ENCODE measurements around the gene MXRA7.

MXRA7 gene

GRCh38 chr17:76672270-76672851, 38.4 kb downstream of the MXRA7 start:
- peak overlapping the region; percentile 69 for H3K4me3 ChIP-seq (ENCODE audit: control insufficient read depth, low read depth, low read length)
- no peak for DNase-seq (ENCODE audit: low read depth)
- no peak for TF ChIP-seq CTCF (IDR thresholded peaks at IDR 0.05; ENCODE audit: control insufficient read depth, insufficient read depth, low read depth, low read length, missing control alignments)

GRCh38 chr17:76671912-76672262, 38.9 kb downstream of the MXRA7 start:
- no peak for TF ChIP-seq CTCF (IDR thresholded peaks at IDR 0.05; ENCODE audit: control insufficient read depth, insufficient read depth, low read depth, low read length, missing control alignments)
- peak overlapping the region; percentile 69 for H3K4me3 ChIP-seq (ENCODE audit: control insufficient read depth, low read depth, low read length)
- DNase-seq (ENCODE audit: low read depth), result no peak

- DNase-seq (ENCODE audit: low read depth), result peak; percentile 100
- H3K4me3 ChIP-seq (ENCODE audit: control insufficient read depth, low read depth, low read length), result peak overlapping the region; percentile 69
- TF ChIP-seq CTCF (IDR thresholded peaks at IDR 0.05; ENCODE audit: control insufficient read depth, insufficient read depth, low read depth, low read length, missing control alignments), result no peak
Observed at GRCh38 chr17:76671123-76671911, 39.4 kb downstream of the MXRA7 start.

- no peak overlapping the region for H3K4me3 ChIP-seq (ENCODE audit: control insufficient read depth, low read depth, low read length)
- no peak for DNase-seq (ENCODE audit: low read depth)
- TF ChIP-seq CTCF (IDR thresholded peaks at IDR 0.05; ENCODE audit: control insufficient read depth, insufficient read depth, low read depth, low read length, missing control alignments), result no peak
Observed at GRCh38 chr17:76670718-76671122, 40.0 kb downstream of the MXRA7 start.

- no peak for TF ChIP-seq CTCF (IDR thresholded peaks at IDR 0.05; ENCODE audit: control insufficient read depth, insufficient read depth, low read depth, low read length, missing control alignments)
- H3K4me3 ChIP-seq (ENCODE audit: control insufficient read depth, low read depth, low read length), result no peak overlapping the region
- DNase-seq (ENCODE audit: low read depth), result no peak
Observed at GRCh38 chr17:76670020-76670717, 40.6 kb downstream of the MXRA7 start.

- H3K4me3 ChIP-seq (ENCODE audit: control insufficient read depth, low read depth, low read length), result no peak overlapping the region
- TF ChIP-seq CTCF (IDR thresholded peaks at IDR 0.05; ENCODE audit: control insufficient read depth, insufficient read depth, low read depth, low read length, missing control alignments), result no peak
- DNase-seq (ENCODE audit: low read depth), result no peak
Observed at GRCh38 chr17:76667786-76668453, 42.8 kb downstream of the MXRA7 start.

Measured in AG09309 (cell line).